NCI-H2107 treated with DMSO at 0.1 percent for 48 hours (cell line): ENCODE data around the gene AP1B1.
"Not testable (repeated sequence)": the region's sequence is repeated elsewhere in the genome, so short reads cannot be mapped to it uniquely, and the experiment has no call there.

Experiments
- DNase-seq: peaks from one replicate; lab custom pipeline; 2025; ENCODE audit not compliant: unreplicated experiment; lab: John Stamatoyannopoulos, UW

Gene AP1B1

DNA sequence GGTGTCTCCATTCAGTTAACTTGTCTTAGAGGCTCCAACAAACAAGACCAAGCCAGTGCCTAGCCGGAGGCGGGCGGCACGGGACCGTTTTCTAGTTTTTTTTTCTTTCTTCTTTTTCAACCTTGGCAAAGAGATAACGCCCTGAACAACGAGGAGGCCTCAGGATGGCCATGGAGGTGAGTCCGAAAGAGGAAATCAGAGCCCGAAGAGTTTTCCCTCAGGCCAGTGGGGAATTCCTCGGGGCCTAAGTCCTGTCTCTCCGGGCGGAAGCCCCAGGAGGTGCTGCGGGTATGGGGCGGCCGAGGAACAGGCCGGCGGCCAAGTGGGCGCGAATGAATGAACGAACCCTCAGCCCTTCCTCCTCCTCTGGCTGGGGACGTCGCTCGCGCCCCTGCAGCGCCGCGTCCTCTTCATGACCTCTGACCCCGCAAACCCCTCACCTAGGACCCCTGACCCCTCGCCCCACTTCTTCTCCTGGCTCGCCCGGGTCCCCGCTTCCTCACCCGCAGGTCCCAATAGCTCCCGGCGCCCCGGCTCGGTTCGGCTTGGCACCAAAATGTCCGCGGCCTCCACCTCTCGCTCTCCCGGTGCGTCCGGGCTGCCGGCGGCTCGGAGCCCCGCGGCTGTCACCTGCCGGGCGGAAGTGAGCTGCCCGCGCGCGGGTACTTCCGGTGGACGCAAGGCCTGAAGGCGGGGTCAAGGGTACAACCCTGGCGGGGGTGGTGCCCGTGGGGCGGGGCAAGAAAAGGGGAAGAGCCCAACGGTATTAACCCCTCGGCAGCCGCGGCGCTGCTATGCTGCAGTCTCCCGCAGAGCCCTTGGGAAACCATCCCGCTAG is at the start of gene AP1B1:
AP1B1 (minus strand) TSS at position 650 of the 838 bp plus-strand sequence. CDS start 21,327 bp downstream, outside the sequence.
- peak; percentile 65 for DNase-seq

DNA sequence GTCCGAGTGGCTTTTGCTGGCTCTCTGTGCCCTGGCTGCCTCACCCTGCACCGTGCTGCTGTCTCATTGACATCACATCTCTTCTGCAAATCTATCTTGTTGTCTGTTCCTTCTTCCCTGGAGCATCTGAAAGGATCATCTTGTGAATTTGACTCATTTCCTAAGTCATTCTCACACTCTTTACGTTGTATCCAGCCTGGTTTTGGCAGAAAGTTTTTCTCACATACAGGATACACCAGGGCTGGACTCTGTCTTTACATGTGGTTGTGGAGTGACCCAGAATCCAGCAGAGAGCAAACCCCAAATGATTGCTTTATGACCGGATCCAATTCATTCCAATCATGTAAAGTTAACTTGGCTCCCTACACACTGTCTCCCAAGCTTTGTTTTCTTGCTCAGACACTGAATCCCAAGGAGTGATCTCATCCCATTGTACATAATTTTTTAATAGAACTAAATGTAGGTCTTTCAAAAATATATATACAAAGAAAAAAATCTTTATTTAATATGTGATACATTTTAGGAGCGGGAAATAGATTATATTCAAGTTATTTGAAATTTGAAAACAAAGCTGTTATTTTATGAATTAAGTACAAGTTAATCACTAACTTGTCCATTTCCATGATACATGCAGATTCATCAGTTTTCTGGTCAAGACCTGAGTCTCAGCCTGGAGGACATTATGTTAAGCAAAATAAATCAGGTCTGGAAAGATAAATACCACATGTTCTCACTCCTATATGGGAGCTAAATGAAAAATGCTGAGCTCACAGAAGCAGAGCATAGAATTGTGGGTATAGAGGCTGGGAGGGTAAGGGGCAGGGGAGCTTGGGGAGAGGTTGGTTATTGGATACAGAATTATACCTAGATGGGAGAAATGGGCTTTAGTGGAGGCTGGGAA is 47.1 kb upstream of the AP1B1 start:
- DNase-seq, result no peak

DNA sequence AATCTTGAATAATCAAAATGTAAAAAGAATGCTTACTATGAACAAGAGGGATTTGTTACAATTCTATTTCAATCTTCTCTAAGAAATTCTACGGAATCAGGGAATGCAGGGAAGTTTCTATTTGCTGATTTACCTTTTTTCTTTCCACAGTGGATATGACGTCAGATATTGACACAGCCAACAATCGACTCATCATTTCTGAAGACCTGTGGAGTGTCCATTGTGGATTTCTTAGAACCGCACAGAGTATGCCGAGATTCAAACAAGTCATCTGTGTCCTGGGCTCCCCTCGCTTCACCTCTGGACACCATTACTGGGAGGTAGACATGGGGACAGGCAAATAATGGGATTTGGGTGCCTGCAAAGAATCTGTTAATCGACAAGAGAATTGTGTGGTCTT is 45.9 kb upstream of the AP1B1 start:
- no peak for DNase-seq

DNA sequence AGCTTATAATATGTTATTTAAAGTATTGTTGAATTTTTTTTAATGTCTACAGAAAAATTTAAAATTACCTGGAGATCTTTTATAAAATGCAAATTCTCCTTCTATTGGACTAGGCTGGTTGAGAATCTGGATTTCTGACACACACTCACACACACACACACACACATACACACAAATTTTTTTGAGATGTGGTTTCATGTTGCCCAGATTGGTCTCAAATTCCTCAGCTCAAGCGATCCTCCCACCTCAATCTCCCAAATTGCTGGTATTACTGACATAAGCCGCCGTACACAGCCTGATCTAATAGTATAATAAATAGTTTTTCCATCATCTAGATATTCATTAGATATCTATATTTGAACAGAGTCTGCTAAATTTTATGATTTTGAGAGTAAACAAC is 45.5 kb upstream of the AP1B1 start:
- no peak for DNase-seq

DNA sequence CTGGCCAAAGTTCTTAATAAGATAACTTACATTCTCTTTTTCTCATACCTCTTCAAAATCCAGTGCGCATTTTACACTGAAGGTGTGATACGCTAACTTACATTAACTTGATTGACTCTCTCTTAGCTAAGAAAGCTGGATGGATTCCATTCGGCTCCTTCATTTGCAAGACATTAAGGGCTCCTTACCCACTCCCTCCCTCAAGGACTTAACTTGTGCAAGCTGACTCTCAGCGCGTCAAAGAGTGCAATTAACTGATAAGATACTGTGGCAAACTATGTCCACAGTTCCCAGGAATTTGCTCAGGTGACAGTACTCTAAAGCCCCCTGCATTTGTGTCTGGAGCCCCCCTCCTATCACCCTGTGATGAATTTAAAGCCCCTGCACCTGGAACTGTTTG is 43.6 kb upstream of the AP1B1 start:
- DNase-seq, result no peak

DNA sequence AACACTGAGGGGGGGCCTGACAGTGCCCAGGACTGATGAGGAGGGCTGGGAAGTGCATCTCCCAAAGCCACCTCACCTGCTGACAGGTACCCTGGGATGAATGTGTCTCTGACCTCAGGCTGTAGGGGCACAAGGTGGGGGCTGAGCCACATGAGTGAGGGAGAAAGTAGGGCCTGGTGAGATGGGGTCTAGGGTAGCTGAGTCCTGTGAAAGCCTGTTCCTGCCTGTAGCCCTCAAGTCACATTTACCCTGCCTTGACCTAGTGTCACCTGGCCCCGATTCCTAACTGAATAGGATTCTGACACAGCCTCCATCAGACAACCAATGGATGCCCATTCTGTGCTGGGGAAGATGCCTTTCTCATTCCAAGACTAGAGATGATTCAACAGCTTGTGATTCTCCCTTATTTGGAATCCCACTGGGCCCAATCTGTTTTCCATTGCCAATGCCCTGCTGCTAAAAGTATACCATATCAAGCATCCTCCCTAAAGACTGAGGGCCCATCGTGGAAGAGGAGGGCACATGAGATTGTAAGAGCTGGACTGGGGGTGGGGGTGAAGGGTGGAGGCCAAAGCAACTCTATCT is 38.9 kb upstream of the AP1B1 start:
- no peak for DNase-seq

DNA sequence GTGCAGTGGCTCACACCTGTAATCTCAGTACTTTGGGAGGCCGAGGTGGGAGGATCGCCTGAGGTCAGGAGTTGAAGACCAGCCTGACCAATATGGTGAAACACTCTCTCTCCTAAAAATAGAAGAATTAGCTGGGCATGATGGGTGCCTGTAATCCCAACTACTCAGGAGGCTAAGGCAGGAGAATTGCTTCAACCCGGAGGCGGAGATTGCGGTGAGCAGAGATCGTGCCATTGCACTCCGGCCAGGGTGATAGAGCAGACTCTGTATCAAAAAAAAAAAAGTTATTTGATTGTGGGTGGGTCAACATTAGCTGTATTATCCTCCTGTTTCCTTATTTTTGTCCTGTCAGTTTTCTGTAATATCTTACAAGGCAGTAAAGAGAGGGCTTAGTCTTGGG is 38.1 kb upstream of the AP1B1 start:
- DNase-seq, result no peak

DNA sequence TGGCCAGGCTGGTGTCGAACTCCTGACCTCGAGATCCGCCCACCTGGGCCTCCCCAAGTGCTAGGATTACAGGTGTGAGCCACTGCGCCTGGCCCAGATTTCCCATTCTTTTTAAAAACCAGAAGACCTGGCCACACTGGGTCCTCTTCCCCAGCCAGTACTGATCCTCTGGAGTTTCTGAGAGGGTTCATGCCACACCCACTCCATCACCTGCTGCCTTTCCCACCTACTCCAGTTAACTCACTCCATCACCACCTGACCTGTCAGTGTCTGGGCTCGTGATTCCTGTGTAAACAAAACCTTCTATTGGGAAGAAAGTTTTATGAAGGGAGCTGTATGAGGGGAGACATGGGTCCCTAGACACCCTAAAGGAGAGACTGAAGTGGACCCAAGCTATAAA is 30.3 kb upstream of the AP1B1 start:
- DNase-seq, result not testable (repeated sequence)

DNA sequence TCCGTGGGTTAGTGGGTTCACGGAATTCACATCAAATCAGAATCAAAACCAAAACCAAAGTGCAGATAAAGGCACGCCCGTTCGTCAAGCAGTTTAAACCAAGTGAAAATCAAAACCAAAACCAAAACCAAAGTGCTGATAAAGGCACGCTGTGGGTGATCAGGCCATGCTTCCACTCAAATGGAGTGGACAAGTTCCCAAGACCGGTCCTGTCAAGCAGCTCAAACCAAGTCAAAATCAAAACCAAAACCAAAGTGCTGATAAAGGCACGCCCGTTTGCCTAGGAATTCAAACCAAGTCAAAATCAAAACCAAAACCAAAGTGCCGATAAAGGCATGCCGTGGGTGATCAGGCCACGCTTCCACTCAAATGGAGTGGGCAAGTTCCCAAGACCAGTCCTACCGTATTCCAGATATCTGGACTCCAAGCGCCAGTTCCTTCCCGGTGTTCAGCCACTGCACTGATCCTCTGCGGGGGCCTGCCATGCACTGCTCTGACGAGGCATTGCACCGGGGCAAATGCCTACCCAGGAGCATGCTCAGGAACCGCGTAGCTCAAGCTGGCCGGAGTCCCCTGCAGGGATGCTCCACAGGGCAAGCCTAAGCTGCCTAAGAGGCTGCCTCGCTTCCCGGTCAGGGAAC is 26.7 kb upstream of the AP1B1 start:
- peak; percentile 47 for DNase-seq

DNA sequence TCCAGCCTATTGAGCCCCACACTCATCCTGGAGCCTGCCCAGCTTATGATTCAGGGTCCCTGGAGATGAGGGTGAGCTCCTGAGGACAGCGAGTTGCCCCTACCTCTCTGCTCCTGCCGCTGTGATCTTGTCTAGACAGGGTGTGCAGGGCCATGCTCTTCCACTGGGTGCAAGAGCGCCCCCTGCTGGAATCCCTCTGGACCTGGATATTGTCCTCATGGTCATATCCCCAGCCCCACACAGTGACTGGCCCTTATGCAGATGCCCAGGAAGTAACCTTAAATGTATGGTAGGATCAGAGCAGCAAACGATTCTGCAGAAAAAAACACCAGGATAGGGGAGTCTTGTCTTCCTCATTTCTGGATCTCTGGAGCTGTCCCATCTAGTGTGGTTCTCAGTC is 24.4 kb upstream of the AP1B1 start:
- not testable (repeated sequence) for DNase-seq

DNA sequence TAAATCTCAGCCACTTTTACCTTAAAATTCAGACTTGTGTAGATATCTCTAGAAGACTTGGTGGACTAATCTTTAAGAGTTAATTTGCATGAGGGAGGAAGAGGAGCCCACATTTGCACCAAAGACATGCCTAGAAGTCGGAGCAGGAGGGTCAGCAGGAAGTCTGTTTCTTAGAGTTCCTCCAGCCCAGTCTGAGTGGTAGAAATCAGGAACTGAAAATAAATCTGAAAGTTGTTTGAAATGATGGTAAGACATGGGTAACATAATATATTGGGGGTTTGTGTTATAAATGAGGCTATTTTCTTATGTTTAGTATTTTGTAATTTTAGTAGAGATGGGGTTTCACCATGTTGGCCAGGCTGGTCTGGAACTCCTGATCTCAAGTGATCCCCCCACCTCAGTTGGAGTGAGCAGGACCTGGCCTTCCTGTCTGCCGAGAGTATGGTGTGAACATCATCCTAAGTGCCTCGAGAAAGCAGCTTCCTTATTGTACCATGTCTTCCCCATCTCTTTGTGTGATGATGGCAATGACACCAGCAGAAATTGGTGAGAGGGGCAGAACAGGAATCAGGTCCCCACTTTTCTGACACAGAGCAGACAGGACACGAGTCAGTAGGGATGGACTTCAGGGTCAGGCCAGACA is 23.3 kb upstream of the AP1B1 start:
- DNase-seq, result not testable (repeated sequence)

DNA sequence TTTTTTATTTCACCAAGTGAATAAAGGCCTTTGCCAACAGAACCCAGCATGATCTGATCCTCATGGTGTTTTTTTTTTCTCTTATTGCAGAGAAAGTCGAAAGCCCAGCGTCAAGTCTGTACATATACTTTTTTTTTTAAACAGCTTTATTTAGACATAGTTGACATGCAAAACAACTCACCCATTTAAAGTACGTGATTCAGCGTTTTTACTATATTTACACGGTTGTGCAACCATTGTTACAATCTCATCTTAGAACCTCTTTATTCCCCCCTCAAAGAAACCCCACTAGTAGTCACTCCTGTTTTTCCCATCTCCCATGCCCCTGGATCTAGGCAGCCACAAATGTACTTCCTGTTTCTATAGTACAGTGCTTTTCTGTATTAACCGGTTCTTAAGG is 20.6 kb upstream of the AP1B1 start:
- no peak for DNase-seq

DNA sequence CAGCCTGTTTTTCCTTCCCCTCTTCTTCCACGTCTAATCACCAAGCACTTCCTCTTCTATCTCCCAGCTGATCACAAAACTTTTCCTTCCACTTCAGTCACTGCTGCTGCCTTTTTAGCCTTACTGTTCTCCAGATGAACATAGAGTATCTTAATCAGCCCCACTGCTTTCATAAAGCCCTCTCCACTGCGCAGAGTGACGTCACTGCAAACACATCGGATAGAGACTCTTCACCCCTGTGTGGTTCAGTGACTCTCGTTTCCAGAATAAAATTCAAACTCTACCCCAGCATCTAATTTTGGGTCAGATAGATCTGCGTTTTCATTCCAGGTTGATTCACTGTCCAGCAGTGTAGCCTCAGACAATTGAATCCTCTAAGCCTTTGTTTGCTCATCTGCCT is 13.2 kb upstream of the AP1B1 start:
- not testable (repeated sequence) for DNase-seq

DNA sequence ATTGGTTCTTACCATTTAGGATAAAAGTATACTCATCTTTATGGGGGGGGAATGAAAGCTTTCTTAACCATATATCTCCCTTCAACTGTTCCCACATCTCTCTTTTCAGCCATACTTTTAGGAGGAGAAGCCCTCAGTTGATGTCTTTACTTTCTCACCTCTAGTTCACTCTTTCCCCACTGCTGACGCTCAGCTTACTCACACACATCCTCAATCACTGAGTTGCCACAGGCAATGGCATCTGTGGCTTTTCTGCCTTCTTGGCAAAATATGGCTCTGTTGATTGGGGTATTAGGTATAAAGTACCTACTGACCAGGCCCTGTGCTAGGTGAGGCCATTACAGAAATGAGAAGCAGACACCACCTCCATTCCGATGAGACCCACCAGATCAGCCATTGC is 12.2 kb upstream of the AP1B1 start:
- no peak for DNase-seq

DNA sequence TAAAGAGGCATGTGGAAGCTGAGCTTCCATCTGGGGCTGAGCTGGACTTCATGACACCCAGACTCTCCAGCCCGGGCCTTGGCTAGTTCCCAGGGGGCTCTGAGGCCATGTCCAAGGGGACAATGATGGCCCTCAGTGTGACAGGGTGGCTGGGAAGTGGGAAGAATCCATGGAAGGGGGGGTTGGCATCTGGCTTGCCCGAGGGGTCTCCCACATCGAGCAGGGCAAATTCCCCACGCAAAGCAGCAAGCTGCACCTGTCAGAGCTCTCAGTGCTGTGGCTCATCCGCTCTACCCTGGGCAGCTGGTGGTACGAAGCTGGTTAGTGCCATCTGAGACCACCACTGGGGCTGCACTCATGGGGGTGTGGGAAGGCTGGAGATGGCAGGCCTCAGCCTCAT is 9.4 kb upstream of the AP1B1 start:
- DNase-seq, result no peak

DNA sequence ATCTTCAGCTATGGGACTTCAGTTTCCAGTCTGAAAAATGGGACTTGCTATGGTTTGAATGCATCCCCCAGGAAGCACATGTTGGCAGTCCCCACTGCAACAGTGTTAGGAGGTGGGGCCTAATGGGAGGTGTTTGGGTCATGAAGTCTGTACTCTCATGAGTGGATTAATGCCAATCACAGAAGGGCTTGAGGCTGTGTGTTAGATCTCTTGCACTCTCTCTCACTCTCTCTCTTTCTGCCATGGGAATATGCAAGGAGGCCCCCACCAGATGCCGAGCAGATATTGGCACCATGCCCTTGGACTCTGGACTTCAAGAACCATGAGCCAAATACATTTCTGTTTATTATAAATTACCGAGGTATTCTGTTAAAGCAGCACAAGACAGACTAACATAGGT is 7.8 kb upstream of the AP1B1 start:
- no peak for DNase-seq

DNA sequence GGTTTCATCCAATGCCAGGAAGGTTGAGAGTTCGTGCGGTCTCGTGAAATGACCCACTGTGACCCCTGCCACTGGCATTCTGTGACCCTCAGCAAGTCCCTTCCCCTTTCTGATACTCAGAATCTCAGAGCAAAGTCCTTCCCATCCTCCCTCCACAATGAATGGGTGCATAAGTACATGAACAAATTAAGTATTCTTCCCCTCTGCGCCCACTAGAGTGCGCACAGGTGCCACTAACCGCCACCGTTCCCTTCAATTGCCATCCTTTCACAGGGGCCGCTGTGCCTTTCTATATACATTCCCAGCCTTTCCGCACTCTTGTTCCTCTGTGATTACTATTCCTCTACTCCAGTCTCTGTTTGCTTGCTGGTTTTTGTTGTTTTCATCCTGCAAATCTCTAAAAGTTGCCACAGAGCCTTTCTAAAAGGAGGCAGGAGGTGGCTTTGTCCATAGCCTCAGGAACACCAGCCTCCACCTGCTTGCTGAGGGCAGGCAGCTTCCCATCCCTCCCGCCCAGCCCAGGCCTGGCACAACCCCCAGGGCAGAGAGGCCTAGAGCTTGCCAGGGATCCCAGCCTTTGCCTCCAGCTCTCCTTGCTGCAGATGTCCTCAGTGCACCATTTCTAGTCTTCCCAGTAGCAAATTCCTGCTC is 6.7 kb upstream of the AP1B1 start:
- peak; percentile 75 for DNase-seq

DNA sequence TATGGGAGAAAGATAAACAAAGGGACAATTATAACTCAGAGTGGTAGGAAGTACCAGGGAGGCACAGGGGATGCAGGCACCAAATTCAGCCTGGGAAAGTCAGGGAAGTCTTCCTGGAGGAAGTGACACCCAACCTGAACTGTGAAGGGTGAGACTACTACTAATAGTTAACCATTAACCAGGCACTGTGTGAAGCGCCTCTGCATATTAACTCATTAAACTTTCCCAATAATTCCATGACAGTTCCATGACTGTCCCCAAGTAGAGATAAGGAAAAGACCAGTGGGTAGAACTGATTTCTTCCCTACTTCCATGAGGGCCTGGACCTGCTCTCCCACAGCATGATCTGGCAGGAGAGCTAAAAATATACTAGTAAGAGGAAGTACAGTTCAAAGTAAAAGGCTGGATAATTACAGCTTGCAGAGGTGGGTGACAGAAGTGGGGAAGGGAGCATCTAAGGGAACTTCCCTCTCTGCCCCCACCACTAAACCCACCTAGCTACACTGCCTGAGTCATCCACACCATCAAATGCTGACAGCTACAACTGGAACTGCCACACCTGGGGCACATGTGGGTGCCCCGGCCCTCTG is 4.7 kb upstream of the AP1B1 start:
- DNase-seq, result no peak

DNA sequence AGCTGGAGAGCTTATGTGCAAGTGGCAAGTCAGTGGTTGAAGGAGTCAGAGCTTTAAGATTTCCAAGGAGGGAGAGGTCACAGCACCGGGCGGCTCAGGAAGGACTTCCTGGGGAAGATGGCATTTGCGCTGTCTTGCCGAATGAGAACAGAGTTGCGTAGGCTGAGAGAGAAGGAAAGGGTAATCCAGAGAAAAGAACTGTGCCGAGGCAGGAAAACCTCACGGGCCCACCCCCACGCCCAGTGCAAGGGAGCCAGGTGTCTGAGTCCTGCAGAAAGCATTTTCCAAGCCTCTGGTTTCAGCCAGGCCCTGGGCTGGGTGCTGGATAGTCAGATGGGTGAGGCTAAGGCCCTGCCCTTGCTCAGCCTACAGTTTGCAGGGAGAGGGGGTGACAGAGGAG is 3.2 kb upstream of the AP1B1 start:
- DNase-seq, result no peak

DNA sequence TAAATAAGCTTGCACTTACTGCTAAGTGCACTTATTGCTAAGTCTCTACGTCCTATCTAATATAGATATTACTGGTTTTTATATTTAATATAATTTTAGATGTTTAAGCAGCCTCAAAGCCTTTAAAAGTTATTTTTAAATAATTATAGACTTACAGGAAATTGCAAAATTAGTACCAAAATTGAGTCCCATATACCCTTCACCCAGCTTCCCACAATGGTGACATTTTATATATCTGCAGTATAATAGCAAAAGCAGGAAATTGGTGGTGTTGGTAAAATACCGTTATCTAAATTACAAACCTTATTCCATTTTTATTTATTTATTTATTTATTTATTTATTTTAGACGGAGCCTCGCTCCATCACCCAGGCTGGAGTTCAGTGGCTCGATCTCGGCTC is 1.9 kb upstream of the AP1B1 start:
- DNase-seq, result no peak
